Endometrial microvascular endothelial cells (primary cell): Measurements from ENCODE around the gene HP1BP3. TPM values are rescaled to one million over a fixed set of nuclear protein-coding genes. Genes with fewer than 3 reads are reported as not detected.

ENCODE experiments used
- in situ Hi-C: cut with HindIII; loops from 2 replicates; pipeline ENCODE4 v1.10.0; 2017; ENCODE audit warnings: low sequenced_read_pairs, low pct_unique_long_range_greater_than_20kb; ENCODE audit errors: inconsistent ontology term
- total RNA-seq: library from RNA; depleted of rRNA; stranded (reverse); fragments of >200 nt; gene quantifications from one replicate; pipeline ENCODE4 v1.2.3, GENCODE V29; 2015; ENCODE audit errors: inconsistent ontology term

The HP1BP3 gene
- total RNA-seq, 1 donor from 2014 or later: 182 TPM

GRCh38 chr1:20701446-20701845, 85.7 kb downstream of the HP1BP3 start:
- in situ Hi-C loops: no loop called here

- in situ Hi-C loops: no loop called here
Measured at GRCh38 chr1:20700636-20701215, 86.4 kb downstream of the HP1BP3 start.

GRCh38 chr1:20699558-20699957, 87.5 kb downstream of the HP1BP3 start:
- in situ Hi-C loops: no loop called here

GRCh38 chr1:20698195-20698910, 88.8 kb downstream of the HP1BP3 start:
- in situ Hi-C loops: no loop called here

GRCh38 chr1:20697563-20697962, 89.5 kb downstream of the HP1BP3 start:
- in situ Hi-C loops: no loop called here

- in situ Hi-C loops: no loop called here
Measured at GRCh38 chr1:20696397-20697333, 90.4 kb downstream of the HP1BP3 start.

- in situ Hi-C loops: no loop called here
Measured at GRCh38 chr1:20695515-20695914, 91.6 kb downstream of the HP1BP3 start.

- in situ Hi-C loops: no loop called here
Measured at GRCh38 chr1:20693623-20694022, 93.5 kb downstream of the HP1BP3 start.

Other genes with a start within 250 kb of the HP1BP3 start
- gene FAM43B, start 234.7 kb downstream of the HP1BP3 start, total RNA-seq: not detected
- 9.1 TPM for gene CDA, start 198.2 kb downstream of the HP1BP3 start, total RNA-seq
- 43.0 TPM for gene PINK1, start 153.8 kb downstream of the HP1BP3 start, total RNA-seq
- 429 TPM for gene DDOST, start 125.9 kb downstream of the HP1BP3 start, total RNA-seq
- gene KIF17, start 69.3 kb downstream of the HP1BP3 start, total RNA-seq: 26.4 TPM
- gene SH2D5, start 54.6 kb downstream of the HP1BP3 start, total RNA-seq: 1.5 TPM